ENCODE measurements around the gene SNAPC5. TPM values are rescaled to one million over a fixed set of nuclear protein-coding genes. Genes with fewer than 3 reads are reported as not detected.

The SNAPC5 gene, protein sequence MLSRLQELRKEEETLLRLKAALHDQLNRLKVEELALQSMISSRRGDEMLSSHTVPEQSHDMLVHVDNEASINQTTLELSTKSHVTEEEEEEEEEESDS
- polyA plus RNA-seq: 10 to 100 TPM; 18.5 to 25.1 TPM

GRCh38 chr15:66497502-66498455, at the start of gene SNAPC5:
Gene SNAPC5 (minus strand): TSS chr15:66497762. CDS start chr15:66497731, 31 bp downstream.
- no peaks in the 10 kb centered on the region for H3K27me3 ChIP-seq (ENCODE audit: control insufficient read depth in 1 of 2, insufficient read depth in 2 of 2, low read length in 2 of 2)
- peak within 1 kb of the TSS; percentile 95 to 97 for H3K27ac ChIP-seq (ENCODE audit: low read depth in 2 of 2, low read length in 1 of 2)
- peaks cover 0 to 5% of the 10 kb centered on the region in 2 donors for H3K4me1 ChIP-seq (ENCODE audit: control insufficient read depth in 2 of 2, insufficient read depth in 2 of 2, low read length in 1 of 2)
- peak within 1 kb of the TSS; percentile 73 to 85 for H3K4me3 ChIP-seq (ENCODE audit: low read depth in 1 of 2, low read length in 2 of 2)
- H3K9me3 ChIP-seq (ENCODE audit: control insufficient read depth in 2 of 2, insufficient read depth in 1 of 2, low read depth in 1 of 2, low read length in 1 of 2): no peaks in the 10 kb centered on the region
- peaks cover 11 to 26% of the 10 kb centered on the region in 2 donors for H3K36me3 ChIP-seq (ENCODE audit: control insufficient read depth in 2 of 2, insufficient read depth in 2 of 2, low read length in 1 of 2)
- 7 to 8% methylated on average over 42 to 43 of the region's 43 CpGs for WGBS, 2 donors

- Histone ChIP-seq H3K4me3 (ENCODE audit: low read depth in 1 of 2, low read length in 2 of 2) (no peak overlapping the region), H3K9me3 (ENCODE audit: control insufficient read depth in 2 of 2, insufficient read depth in 1 of 2, low read depth in 1 of 2, low read length in 1 of 2) (no peaks in the 10 kb centered on the region), H3K27me3 (ENCODE audit: control insufficient read depth in 1 of 2, insufficient read depth in 2 of 2, low read length in 2 of 2) (no peaks in the 10 kb centered on the region), H3K27ac (ENCODE audit: low read depth in 2 of 2, low read length in 1 of 2) (no peak overlapping the region), H3K36me3 (ENCODE audit: control insufficient read depth in 2 of 2, insufficient read depth in 2 of 2, low read length in 1 of 2) (no peaks in the 10 kb centered on the region), H3K4me1 (ENCODE audit: control insufficient read depth in 2 of 2, insufficient read depth in 2 of 2, low read length in 1 of 2) (no peaks in the 10 kb centered on the region)
- 96 to 97% methylated on average over 1 of the region's 1 CpG for WGBS, 2 donors
These were observed 47.7 kb upstream of the SNAPC5 start for GRCh38 chr15:66545255-66545654.

- Histone ChIP-seq H3K4me1 (ENCODE audit: control insufficient read depth in 2 of 2, insufficient read depth in 2 of 2, low read length in 1 of 2) (no peaks in the 10 kb centered on the region), H3K4me3 (ENCODE audit: low read depth in 1 of 2, low read length in 2 of 2) (no peak overlapping the region), H3K27ac (ENCODE audit: low read depth in 2 of 2, low read length in 1 of 2) (no peak overlapping the region), H3K27me3 (ENCODE audit: control insufficient read depth in 1 of 2, insufficient read depth in 2 of 2, low read length in 2 of 2) (no peaks in the 10 kb centered on the region), H3K36me3 (ENCODE audit: control insufficient read depth in 2 of 2, insufficient read depth in 2 of 2, low read length in 1 of 2) (no peaks in the 10 kb centered on the region), H3K9me3 (ENCODE audit: control insufficient read depth in 2 of 2, insufficient read depth in 1 of 2, low read depth in 1 of 2, low read length in 1 of 2) (no peaks in the 10 kb centered on the region)
- WGBS, 2 donors: 96 to 98% methylated on average over 4 of the region's 4 CpGs
These were observed 45.3 kb upstream of the SNAPC5 start for GRCh38 chr15:66542896-66543295.

- H3K9me3 ChIP-seq (ENCODE audit: control insufficient read depth in 2 of 2, insufficient read depth in 1 of 2, low read depth in 1 of 2, low read length in 1 of 2): no peaks in the 10 kb centered on the region
- no peaks in the 10 kb centered on the region for H3K36me3 ChIP-seq (ENCODE audit: control insufficient read depth in 2 of 2, insufficient read depth in 2 of 2, low read length in 1 of 2)
- H3K27ac ChIP-seq (ENCODE audit: low read depth in 2 of 2, low read length in 1 of 2): no peak overlapping the region
- WGBS, 2 donors: 90 to 93% methylated on average over 9 of the region's 9 CpGs
- H3K4me3 ChIP-seq (ENCODE audit: low read depth in 1 of 2, low read length in 2 of 2): no peak overlapping the region
- H3K27me3 ChIP-seq (ENCODE audit: control insufficient read depth in 1 of 2, insufficient read depth in 2 of 2, low read length in 2 of 2): no peaks in the 10 kb centered on the region
- no peaks in the 10 kb centered on the region for H3K4me1 ChIP-seq (ENCODE audit: control insufficient read depth in 2 of 2, insufficient read depth in 2 of 2, low read length in 1 of 2)
These were observed 37.5 kb upstream of the SNAPC5 start for GRCh38 chr15:66535056-66535455.

- Histone ChIP-seq H3K36me3 (ENCODE audit: control insufficient read depth in 2 of 2, insufficient read depth in 2 of 2, low read length in 1 of 2) (peaks cover 0 to 4% of the 10 kb centered on the region in 2 donors), H3K27ac (ENCODE audit: low read depth in 2 of 2, low read length in 1 of 2) (no peak overlapping the region)
- 85 to 92% methylated on average over 4 of the region's 4 CpGs for WGBS, 2 donors
These were observed 27.3 kb upstream of the SNAPC5 start for GRCh38 chr15:66524838-66525237.

DNA sequence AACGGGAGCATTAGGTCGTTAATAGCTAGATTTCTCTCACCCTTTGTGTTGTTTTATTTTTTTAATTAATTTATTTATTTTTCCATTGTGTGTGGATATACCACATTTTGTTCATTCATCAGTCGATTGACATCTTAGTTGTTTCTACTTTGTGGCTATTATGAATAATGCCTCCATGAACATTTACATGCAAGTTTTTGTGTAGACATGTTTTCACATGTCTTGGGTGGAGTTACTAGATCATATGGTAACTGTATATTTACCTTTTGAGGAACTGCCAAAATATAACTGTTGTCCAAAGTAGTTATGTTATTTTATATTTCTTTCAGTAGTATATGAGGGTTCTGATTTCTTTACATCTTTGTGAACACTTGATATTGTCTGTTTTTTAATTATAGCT, 26.4 kb upstream of the SNAPC5 start:
- 79 to 80% methylated on average over 3 of the region's 3 CpGs for WGBS, 2 donors
- no peaks in the 10 kb centered on the region for H3K27me3 ChIP-seq (ENCODE audit: control insufficient read depth in 1 of 2, insufficient read depth in 2 of 2, low read length in 2 of 2)
- peaks cover 0 to 4% of the 10 kb centered on the region in 2 donors for H3K36me3 ChIP-seq (ENCODE audit: control insufficient read depth in 2 of 2, insufficient read depth in 2 of 2, low read length in 1 of 2)
- H3K9me3 ChIP-seq (ENCODE audit: control insufficient read depth in 2 of 2, insufficient read depth in 1 of 2, low read depth in 1 of 2, low read length in 1 of 2): no peaks in the 10 kb centered on the region
- no peaks in the 10 kb centered on the region for H3K4me1 ChIP-seq (ENCODE audit: control insufficient read depth in 2 of 2, insufficient read depth in 2 of 2, low read length in 1 of 2)
- H3K27ac ChIP-seq (ENCODE audit: low read depth in 2 of 2, low read length in 1 of 2): no peak overlapping the region
- H3K4me3 ChIP-seq (ENCODE audit: low read depth in 1 of 2, low read length in 2 of 2): no peak overlapping the region

More at GRCh38 chr15:66524838-66525237, 27.3 kb upstream of the SNAPC5 start:
- Histone ChIP-seq H3K27me3 (ENCODE audit: control insufficient read depth in 1 of 2, insufficient read depth in 2 of 2, low read length in 2 of 2) (no peaks in the 10 kb centered on the region), H3K4me1 (ENCODE audit: control insufficient read depth in 2 of 2, insufficient read depth in 2 of 2, low read length in 1 of 2) (no peaks in the 10 kb centered on the region), H3K4me3 (ENCODE audit: low read depth in 1 of 2, low read length in 2 of 2) (no peak overlapping the region), H3K9me3 (ENCODE audit: control insufficient read depth in 2 of 2, insufficient read depth in 1 of 2, low read depth in 1 of 2, low read length in 1 of 2) (no peaks in the 10 kb centered on the region)

GRCh38 chr15:66515901-66516322, 18.4 kb upstream of the SNAPC5 start:
- peaks cover 0 to 1% of the 10 kb centered on the region in 2 donors for H3K36me3 ChIP-seq (ENCODE audit: control insufficient read depth in 2 of 2, insufficient read depth in 2 of 2, low read length in 1 of 2)
- H3K4me1 ChIP-seq (ENCODE audit: control insufficient read depth in 2 of 2, insufficient read depth in 2 of 2, low read length in 1 of 2): no peaks in the 10 kb centered on the region
- H3K27ac ChIP-seq (ENCODE audit: low read depth in 2 of 2, low read length in 1 of 2): no peak overlapping the region
- no peak overlapping the region for H3K4me3 ChIP-seq (ENCODE audit: low read depth in 1 of 2, low read length in 2 of 2)
- WGBS, 2 donors: 96 to 100% methylated on average over 2 of the region's 2 CpGs
- H3K27me3 ChIP-seq (ENCODE audit: control insufficient read depth in 1 of 2, insufficient read depth in 2 of 2, low read length in 2 of 2): no peaks in the 10 kb centered on the region
- no peaks in the 10 kb centered on the region for H3K9me3 ChIP-seq (ENCODE audit: control insufficient read depth in 2 of 2, insufficient read depth in 1 of 2, low read depth in 1 of 2, low read length in 1 of 2)

DNA sequence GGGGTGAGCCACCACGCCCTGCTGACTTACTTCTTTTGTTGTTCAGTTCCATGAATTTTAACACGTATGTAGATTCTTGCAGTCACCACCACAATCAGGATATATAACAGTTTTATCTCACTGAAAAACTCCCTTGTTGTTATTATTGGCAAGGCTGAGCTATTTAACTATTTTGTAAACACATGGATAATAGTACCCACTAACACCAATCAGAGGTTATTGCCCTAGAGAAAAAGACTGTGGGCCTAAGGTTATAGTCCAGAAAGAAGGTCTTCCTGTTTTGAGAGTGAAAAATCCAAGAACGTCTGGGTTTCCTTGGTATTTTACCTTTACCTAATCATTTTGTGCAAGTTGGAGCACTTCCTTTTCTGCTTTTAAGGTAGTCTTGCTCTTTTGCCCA, 17.0 kb upstream of the SNAPC5 start:
- H3K27ac ChIP-seq (ENCODE audit: low read depth in 2 of 2, low read length in 1 of 2): no peak overlapping the region
- H3K27me3 ChIP-seq (ENCODE audit: control insufficient read depth in 1 of 2, insufficient read depth in 2 of 2, low read length in 2 of 2): no peaks in the 10 kb centered on the region
- no peaks in the 10 kb centered on the region for H3K4me1 ChIP-seq (ENCODE audit: control insufficient read depth in 2 of 2, insufficient read depth in 2 of 2, low read length in 1 of 2)
- no peaks in the 10 kb centered on the region for H3K9me3 ChIP-seq (ENCODE audit: control insufficient read depth in 2 of 2, insufficient read depth in 1 of 2, low read depth in 1 of 2, low read length in 1 of 2)
- no peak overlapping the region for H3K4me3 ChIP-seq (ENCODE audit: low read depth in 1 of 2, low read length in 2 of 2)
- H3K36me3 ChIP-seq (ENCODE audit: control insufficient read depth in 2 of 2, insufficient read depth in 2 of 2, low read length in 1 of 2): no peaks in the 10 kb centered on the region
- 81 to 88% methylated on average over 3 of the region's 3 CpGs for WGBS, 2 donors

- WGBS, 2 donors: 91 to 92% methylated on average over 3 of the region's 3 CpGs
These were observed 10.8 kb upstream of the SNAPC5 start for GRCh38 chr15:66508293-66508883.

More at GRCh38 chr15:66508293-66508883, 10.8 kb upstream of the SNAPC5 start:
- Histone ChIP-seq H3K27me3 (ENCODE audit: control insufficient read depth in 1 of 2, insufficient read depth in 2 of 2, low read length in 2 of 2) (no peaks in the 10 kb centered on the region), H3K36me3 (ENCODE audit: control insufficient read depth in 2 of 2, insufficient read depth in 2 of 2, low read length in 1 of 2) (no peaks in the 10 kb centered on the region), H3K4me1 (ENCODE audit: control insufficient read depth in 2 of 2, insufficient read depth in 2 of 2, low read length in 1 of 2) (no peaks in the 10 kb centered on the region), H3K9me3 (ENCODE audit: control insufficient read depth in 2 of 2, insufficient read depth in 1 of 2, low read depth in 1 of 2, low read length in 1 of 2) (no peaks in the 10 kb centered on the region), H3K27ac (ENCODE audit: low read depth in 2 of 2, low read length in 1 of 2) (no peak overlapping the region), H3K4me3 (ENCODE audit: low read depth in 1 of 2, low read length in 2 of 2) (no peak overlapping the region)
